Measurements from ENCODE around the gene CMTR1. TPM values are rescaled to one million over a fixed set of nuclear protein-coding genes. Genes with fewer than 3 reads are reported as not detected.
"Not testable (repeated sequence)": the region's sequence is repeated elsewhere in the genome, so short reads cannot be mapped to it uniquely, and the experiment has no call there.

Gene CMTR1
- total and polyA plus RNA-seq, 2 donors from 2014 or later, result 17.3 to 35.6 TPM

DNA sequence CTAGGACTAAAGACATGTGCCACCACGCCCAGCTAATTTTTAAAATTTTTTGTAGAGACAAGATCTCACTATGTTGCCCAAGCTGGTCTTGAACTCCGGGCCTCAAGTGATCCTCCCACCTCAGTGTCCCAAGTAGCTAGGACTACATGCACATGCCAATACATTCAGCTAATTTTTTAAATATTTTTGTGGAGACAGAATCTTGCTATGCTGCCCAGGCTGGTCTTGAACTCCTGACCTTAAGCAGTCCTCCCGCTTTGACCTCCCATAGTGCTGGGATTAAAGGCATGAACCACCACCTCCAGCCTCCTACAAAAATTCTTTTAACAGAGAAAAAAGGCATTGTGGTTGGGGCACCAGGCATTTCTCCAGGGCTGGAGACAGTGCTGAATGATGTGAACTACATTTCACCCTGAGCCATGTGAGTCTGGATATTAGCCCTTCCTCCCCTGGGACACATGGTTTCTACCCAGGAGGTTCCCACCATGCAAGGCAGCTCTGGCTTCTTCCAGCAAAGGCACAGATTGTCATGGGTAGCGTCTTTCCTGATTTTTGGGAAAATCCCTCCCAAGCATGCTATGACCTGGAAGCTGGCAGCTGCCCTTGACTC is 36.3 kb upstream of the CMTR1 start:
- Histone ChIP-seq H3K27me3 (ENCODE audit: control insufficient read depth, insufficient read depth, low read length) (no peaks in the 10 kb centered on the region), H3K36me3 (ENCODE audit: control insufficient read depth in 2 of 3, insufficient read depth in 3 of 3, low read length in 3 of 3) (peaks cover 0 to 5% (median 0%) of the 10 kb centered on the region in 3 donors), H3K9me3 (ENCODE audit: control insufficient read depth in 2 of 3, insufficient read depth in 1 of 3, low read length in 3 of 3) (no peaks in the 10 kb centered on the region), H3K4me3 (ENCODE audit: low read length in 3 of 3) (no peak overlapping the region), H3K9ac (ENCODE audit: low read length in 3 of 3) (no peak overlapping the region), H3K27ac (ENCODE audit: low read depth in 2 of 2, low read length in 2 of 2) (no peak overlapping the region), H3K4me1 (ENCODE audit: control insufficient read depth in 2 of 3, insufficient read depth in 2 of 3, low read depth in 1 of 3, low read length in 3 of 3) (no peaks in the 10 kb centered on the region)
- DNase-seq (no peak), FAIRE-seq (no peak)
- TF ChIP-seq, protein P1, sequence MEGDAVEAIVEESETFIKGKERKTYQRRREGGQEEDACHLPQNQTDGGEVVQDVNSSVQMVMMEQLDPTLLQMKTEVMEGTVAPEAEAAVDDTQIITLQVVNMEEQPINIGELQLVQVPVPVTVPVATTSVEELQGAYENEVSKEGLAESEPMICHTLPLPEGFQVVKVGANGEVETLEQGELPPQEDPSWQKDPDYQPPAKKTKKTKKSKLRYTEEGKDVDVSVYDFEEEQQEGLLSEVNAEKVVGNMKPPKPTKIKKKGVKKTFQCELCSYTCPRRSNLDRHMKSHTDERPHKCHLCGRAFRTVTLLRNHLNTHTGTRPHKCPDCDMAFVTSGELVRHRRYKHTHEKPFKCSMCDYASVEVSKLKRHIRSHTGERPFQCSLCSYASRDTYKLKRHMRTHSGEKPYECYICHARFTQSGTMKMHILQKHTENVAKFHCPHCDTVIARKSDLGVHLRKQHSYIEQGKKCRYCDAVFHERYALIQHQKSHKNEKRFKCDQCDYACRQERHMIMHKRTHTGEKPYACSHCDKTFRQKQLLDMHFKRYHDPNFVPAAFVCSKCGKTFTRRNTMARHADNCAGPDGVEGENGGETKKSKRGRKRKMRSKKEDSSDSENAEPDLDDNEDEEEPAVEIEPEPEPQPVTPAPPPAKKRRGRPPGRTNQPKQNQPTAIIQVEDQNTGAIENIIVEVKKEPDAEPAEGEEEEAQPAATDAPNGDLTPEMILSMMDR (IDR thresholded peaks at IDR 0.05; ENCODE audit: borderline replicate concordance, extremely low read depth, insufficient read depth), result no peak
- intact Hi-C loops (cut with DNase I), result no loop called here

- no peaks in the 10 kb centered on the region for H3K9me3 ChIP-seq (ENCODE audit: control insufficient read depth in 2 of 3, insufficient read depth in 1 of 3, low read length in 3 of 3)
- intact Hi-C loops (cut with DNase I), result no loop called here
- H3K9ac ChIP-seq (ENCODE audit: low read length in 3 of 3), result no peak overlapping the region
- no peak overlapping the region for H3K27ac ChIP-seq (ENCODE audit: low read depth in 2 of 2, low read length in 2 of 2)
- no peak for FAIRE-seq
- TF ChIP-seq, protein P1 (IDR thresholded peaks at IDR 0.05; ENCODE audit: borderline replicate concordance, extremely low read depth, insufficient read depth), result no peak
- DNase-seq, result no peak
- no peaks in the 10 kb centered on the region for H3K27me3 ChIP-seq (ENCODE audit: control insufficient read depth, insufficient read depth, low read length)
- no peak overlapping the region for H3K4me3 ChIP-seq (ENCODE audit: low read length in 3 of 3)
- no peaks in the 10 kb centered on the region for H3K36me3 ChIP-seq (ENCODE audit: control insufficient read depth in 2 of 3, insufficient read depth in 3 of 3, low read length in 3 of 3)
- no peaks in the 10 kb centered on the region for H3K4me1 ChIP-seq (ENCODE audit: control insufficient read depth in 2 of 3, insufficient read depth in 2 of 3, low read depth in 1 of 3, low read length in 3 of 3)
These were observed 33.9 kb upstream of the CMTR1 start for GRCh38 chr6:37399131-37399530.

DNA sequence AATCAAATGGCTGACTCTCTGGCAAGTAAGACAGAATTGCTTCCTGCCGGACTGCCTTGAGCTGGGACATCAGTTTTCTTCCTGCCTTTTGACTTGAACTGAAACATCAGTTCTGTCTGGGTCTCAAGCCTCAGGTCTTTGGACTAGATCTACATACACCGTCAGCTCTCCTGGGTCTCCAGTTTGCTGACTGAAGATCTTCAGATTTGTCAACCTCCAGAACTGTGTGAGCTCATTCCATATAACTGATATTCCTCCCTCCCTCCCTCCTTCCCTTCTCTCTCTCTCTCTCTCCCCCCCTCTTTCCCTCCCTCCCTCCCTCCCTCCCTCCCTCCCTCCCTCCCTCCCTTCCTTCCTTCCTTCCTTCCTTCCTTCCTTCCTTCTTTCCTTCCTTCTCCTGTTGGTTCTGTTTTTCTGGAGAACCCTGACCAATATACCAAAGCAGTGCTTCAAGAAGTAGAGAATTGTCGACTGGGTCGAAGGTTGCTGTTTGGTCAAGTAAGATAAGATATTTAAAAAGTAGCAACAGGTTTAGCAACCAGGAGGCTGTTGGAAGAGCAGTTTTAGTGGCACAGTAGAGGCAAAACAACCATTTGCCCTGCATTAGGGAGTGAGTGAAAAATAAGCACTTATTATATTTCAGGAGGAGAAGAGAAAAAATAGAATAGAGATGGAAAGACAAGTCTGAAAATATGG is 33.1 kb upstream of the CMTR1 start:
- Histone ChIP-seq H3K27ac (ENCODE audit: low read depth in 2 of 2, low read length in 2 of 2) (no peak overlapping the region), H3K9ac (ENCODE audit: low read length in 3 of 3) (no peak overlapping the region), H3K9me3 (ENCODE audit: control insufficient read depth in 2 of 3, insufficient read depth in 1 of 3, low read length in 3 of 3) (no peaks in the 10 kb centered on the region), H3K4me3 (ENCODE audit: low read length in 3 of 3) (no peak overlapping the region), H3K27me3 (ENCODE audit: control insufficient read depth, insufficient read depth, low read length) (no peaks in the 10 kb centered on the region), H3K4me1 (ENCODE audit: control insufficient read depth in 2 of 3, insufficient read depth in 2 of 3, low read depth in 1 of 3, low read length in 3 of 3) (no peaks in the 10 kb centered on the region), H3K36me3 (ENCODE audit: control insufficient read depth in 2 of 3, insufficient read depth in 3 of 3, low read length in 3 of 3) (no peaks in the 10 kb centered on the region)
- TF ChIP-seq, protein P1 (IDR thresholded peaks at IDR 0.05; ENCODE audit: borderline replicate concordance, extremely low read depth, insufficient read depth), result no peak
- FAIRE-seq (no peak), DNase-seq (no peak)
- intact Hi-C loops (cut with DNase I), result no loop called here

DNA sequence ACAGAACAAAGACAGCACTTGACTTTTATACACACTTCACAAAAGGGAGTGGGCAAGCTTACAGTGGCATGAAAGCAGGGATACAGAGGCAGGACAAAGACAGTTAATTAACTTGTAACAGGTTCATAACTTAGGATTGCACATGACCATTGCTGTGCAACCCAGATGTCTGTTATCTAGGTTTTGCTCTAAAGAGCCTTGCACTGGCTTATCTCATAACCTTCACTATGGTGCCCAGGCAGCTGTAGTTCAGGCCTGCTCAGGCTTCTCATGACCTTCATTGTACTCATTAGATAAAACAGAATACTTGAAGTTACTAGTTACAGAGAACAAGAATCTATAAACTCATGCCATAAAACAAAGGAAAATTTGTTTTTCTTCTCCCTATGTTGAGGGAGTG is 31.4 kb upstream of the CMTR1 start:
- FAIRE-seq; H3K9me3 ChIP-seq (ENCODE audit: control insufficient read depth in 2 of 3, insufficient read depth in 1 of 3, low read length in 3 of 3); intact Hi-C loops (cut with DNase I); H3K27me3 ChIP-seq (ENCODE audit: control insufficient read depth, insufficient read depth, low read length); H3K4me3 ChIP-seq (ENCODE audit: low read length in 3 of 3); H3K9ac ChIP-seq (ENCODE audit: low read length in 3 of 3); H3K4me1 ChIP-seq (ENCODE audit: control insufficient read depth in 2 of 3, insufficient read depth in 2 of 3, low read depth in 1 of 3, low read length in 3 of 3); H3K36me3 ChIP-seq (ENCODE audit: control insufficient read depth in 2 of 3, insufficient read depth in 3 of 3, low read length in 3 of 3); H3K27ac ChIP-seq (ENCODE audit: low read depth in 2 of 2, low read length in 2 of 2); DNase-seq: not testable (repeated sequence)
